ENCODE results near the gene MYH13.

DNA sequence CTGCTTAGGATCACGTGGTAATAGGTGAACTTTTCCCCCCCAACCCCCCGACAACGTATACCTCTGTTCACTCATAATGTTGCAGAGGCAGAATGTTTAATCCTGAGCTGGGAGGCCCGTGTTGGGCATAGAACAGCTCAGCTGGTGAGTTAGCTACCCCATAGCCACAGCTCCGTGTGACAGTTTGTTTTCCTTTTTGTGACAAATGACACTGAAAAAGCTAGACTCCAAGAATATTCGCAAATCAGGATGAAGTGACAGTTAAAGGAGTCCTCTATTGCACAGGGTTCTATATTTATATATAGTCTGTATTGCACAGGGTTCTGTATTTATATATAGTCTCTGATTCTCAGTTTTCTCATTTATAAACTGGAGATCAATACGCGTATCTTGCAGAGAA, 33.8 kb downstream of the MYH13 start:
- TF ChIP-seq, protein P1, sequence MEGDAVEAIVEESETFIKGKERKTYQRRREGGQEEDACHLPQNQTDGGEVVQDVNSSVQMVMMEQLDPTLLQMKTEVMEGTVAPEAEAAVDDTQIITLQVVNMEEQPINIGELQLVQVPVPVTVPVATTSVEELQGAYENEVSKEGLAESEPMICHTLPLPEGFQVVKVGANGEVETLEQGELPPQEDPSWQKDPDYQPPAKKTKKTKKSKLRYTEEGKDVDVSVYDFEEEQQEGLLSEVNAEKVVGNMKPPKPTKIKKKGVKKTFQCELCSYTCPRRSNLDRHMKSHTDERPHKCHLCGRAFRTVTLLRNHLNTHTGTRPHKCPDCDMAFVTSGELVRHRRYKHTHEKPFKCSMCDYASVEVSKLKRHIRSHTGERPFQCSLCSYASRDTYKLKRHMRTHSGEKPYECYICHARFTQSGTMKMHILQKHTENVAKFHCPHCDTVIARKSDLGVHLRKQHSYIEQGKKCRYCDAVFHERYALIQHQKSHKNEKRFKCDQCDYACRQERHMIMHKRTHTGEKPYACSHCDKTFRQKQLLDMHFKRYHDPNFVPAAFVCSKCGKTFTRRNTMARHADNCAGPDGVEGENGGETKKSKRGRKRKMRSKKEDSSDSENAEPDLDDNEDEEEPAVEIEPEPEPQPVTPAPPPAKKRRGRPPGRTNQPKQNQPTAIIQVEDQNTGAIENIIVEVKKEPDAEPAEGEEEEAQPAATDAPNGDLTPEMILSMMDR (IDR thresholded peaks at IDR 0.05; ENCODE audit: low read depth, low read length) = no peak
- TF ChIP-seq POLR2A (IDR thresholded peaks at IDR 0.05; ENCODE audit: extremely low read depth, insufficient read length) = no peak

Measured in NB4 (cell line).